ENCODE results near the gene TSPAN18.
A peak's percentile ranks its signal among the peaks of the same experiment; 100 is the strongest.

The TSPAN18 gene

GRCh38 chr11:44804449-44805437 is 78.0 kb downstream of the TSPAN18 start:
- no peak for DNase-seq

GRCh38 chr11:44805596-44805995 is 78.8 kb downstream of the TSPAN18 start:
- DNase-seq, result no peak

- DNase-seq, result no peak
These were observed 81.4 kb downstream of the TSPAN18 start for GRCh38 chr11:44808053-44808753.

- DNase-seq, result no peak
These were observed 82.5 kb downstream of the TSPAN18 start for GRCh38 chr11:44809283-44809682.

GRCh38 chr11:44811841-44812448 is 85.2 kb downstream of the TSPAN18 start:
- DNase-seq, result no peak

GRCh38 chr11:44812971-44813370 is 86.2 kb downstream of the TSPAN18 start:
- DNase-seq, result no peak

- DNase-seq, result no peak
These were observed 86.6 kb downstream of the TSPAN18 start for GRCh38 chr11:44813401-44813800.

GRCh38 chr11:44814881-44815592 is 88.3 kb downstream of the TSPAN18 start:
- peak; percentile 38 for DNase-seq

- DNase-seq, result no peak
These were observed 89.2 kb downstream of the TSPAN18 start for GRCh38 chr11:44815917-44816456.

- DNase-seq, result no peak
These were observed 90.0 kb downstream of the TSPAN18 start for GRCh38 chr11:44816761-44817160.

GRCh38 chr11:44817207-44817949 is 90.6 kb downstream of the TSPAN18 start:
- DNase-seq, result peak; percentile 18

- DNase-seq, result no peak
These were observed 91.3 kb downstream of the TSPAN18 start for GRCh38 chr11:44818110-44818509.

- no peak for DNase-seq
These were observed 92.6 kb downstream of the TSPAN18 start for GRCh38 chr11:44819346-44819745.

- no peak for DNase-seq
These were observed 95.6 kb downstream of the TSPAN18 start for GRCh38 chr11:44822369-44822768.

- DNase-seq, result peak; percentile 8
These were observed 96.2 kb downstream of the TSPAN18 start for GRCh38 chr11:44823006-44823405.

- no peak for DNase-seq
These were observed 97.1 kb downstream of the TSPAN18 start for GRCh38 chr11:44823868-44824267.

- no peak for DNase-seq
These were observed 97.5 kb downstream of the TSPAN18 start for GRCh38 chr11:44824300-44824704.

- no peak for DNase-seq
These were observed 98.5 kb downstream of the TSPAN18 start for GRCh38 chr11:44825058-44825785.

- DNase-seq, result no peak
These were observed 100.3 kb downstream of the TSPAN18 start for GRCh38 chr11:44826922-44827643.

GRCh38 chr11:44828296-44828695 is 101.5 kb downstream of the TSPAN18 start:
- DNase-seq, result no peak
